SK-N-SH treated with all-trans-retinoic acid at 6 μM for 48 hours (cell line): ENCODE results near the gene ABCC4.

ENCODE experiments used
- OSR1 ChIP-seq: fragments of 250-450 bp; sonication (Bioruptor Pico); IDR thresholded peaks from 2 replicates; pipeline ENCODE4 v1.8.0; 2022; ENCODE audit warnings: moderate library complexity, mild to moderate bottlenecking, inconsistent platforms
- TOX ChIP-seq: fragments of 250-450 bp; sonication (Bioruptor Pico); IDR thresholded peaks from 2 replicates; pipeline ENCODE4 v1.8.0; 2021; ENCODE audit warnings: mild to moderate bottlenecking, moderate library complexity, borderline replicate concordance
- ZNF565 ChIP-seq: fragments of 450-650 bp; formaldehyde crosslinking; conservative IDR thresholded peaks from 2 replicates; pipeline ENCODE4 v1.5.0; 2020; ENCODE audit warnings: low read depth, mild to moderate bottlenecking, moderate library complexity
- TF ChIP-seq, protein P1 (sequence below): fragments of 250-450 bp; sonication (Bioruptor Pico); IDR thresholded peaks from 2 replicates; pipeline ENCODE4 v1.5.1; 2021; ENCODE audit warnings: mild to moderate bottlenecking, moderate library complexity

DNA sequence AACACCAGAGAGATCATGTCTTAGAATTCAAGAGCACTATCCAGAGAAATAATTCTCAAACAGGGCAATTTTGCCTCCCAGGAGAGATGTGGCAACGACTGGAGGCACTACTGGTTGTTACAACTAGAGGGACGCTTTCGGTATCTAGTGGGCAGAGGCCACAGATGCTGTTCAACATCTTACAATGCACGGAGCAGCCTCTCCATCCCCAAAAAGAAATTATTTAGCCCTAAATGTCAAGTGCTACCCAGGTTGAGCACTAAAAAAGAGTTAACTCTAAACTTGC, 78.6 kb downstream of the ABCC4 start:
- TF ChIP-seq OSR1 (CRISPR knock-in tag) (no peak), ZNF565 (CRISPR knock-in tag) (no peak), TOX (CRISPR knock-in tag) (no peak)
- TF ChIP-seq, protein P1, sequence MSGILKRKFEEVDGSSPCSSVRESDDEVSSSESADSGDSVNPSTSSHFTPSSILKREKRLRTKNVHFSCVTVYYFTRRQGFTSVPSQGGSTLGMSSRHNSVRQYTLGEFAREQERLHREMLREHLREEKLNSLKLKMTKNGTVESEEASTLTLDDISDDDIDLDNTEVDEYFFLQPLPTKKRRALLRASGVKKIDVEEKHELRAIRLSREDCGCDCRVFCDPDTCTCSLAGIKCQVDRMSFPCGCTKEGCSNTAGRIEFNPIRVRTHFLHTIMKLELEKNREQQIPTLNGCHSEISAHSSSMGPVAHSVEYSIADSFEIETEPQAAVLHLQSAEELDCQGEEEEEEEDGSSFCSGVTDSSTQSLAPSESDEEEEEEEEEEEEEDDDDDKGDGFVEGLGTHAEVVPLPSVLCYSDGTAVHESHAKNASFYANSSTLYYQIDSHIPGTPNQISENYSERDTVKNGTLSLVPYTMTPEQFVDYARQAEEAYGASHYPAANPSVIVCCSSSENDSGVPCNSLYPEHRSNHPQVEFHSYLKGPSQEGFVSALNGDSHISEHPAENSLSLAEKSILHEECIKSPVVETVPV = no peak
